Hepatocyte (in vitro differentiated cells): Measurements from ENCODE around the gene ZDHHC13. TPM values are rescaled to one million over a fixed set of nuclear protein-coding genes. Genes with fewer than 3 reads are reported as not detected.

Source experiments
- DNase-seq: peaks from one replicate; pipeline ENCODE4 v3.0.0-alpha.2; 2016; ENCODE audit warnings: low spot score
- H2AFZ ChIP-seq: fragments of 200-600 bp; sonication (generic); 2 replicates; pipeline ENCODE4 v1.6.0; 2016; ENCODE audit warnings: antibody characterized with exemption, mild to moderate bottlenecking
- H3K27ac ChIP-seq: fragments of 200-600 bp; sonication (generic); 2 replicates; pipeline ENCODE4 v1.5.1; 2016; ENCODE audit warnings: mild to moderate bottlenecking
- H3K27me3 ChIP-seq: fragments of 200-600 bp; sonication (generic); 2 replicates; pipeline ENCODE4 v1.6.1; 2016
- H3K36me3 ChIP-seq: fragments of 200-600 bp; sonication (generic); replicated peaks from 2 replicates; pipeline ENCODE4 v1.5.1; 2016; ENCODE audit warnings: low read depth; ENCODE audit not compliant: insufficient read depth
- H3K4me1 ChIP-seq: fragments of 200-600 bp; sonication (generic); 2 replicates; pipeline ENCODE4 v1.5.1; 2016; ENCODE audit warnings: mild to moderate bottlenecking, moderate library complexity; ENCODE audit not compliant: insufficient read depth
- H3K4me2 ChIP-seq: fragments of 200-600 bp; sonication (generic); 2 replicates; pipeline ENCODE4 v1.6.0; 2016
- H3K4me3 ChIP-seq: fragments of 200-600 bp; sonication (generic); 2 replicates; pipeline ENCODE4 v1.5.1; 2016; ENCODE audit warnings: mild to moderate bottlenecking
- H3K79me2 ChIP-seq: fragments of 200-600 bp; sonication (generic); 2 replicates; pipeline ENCODE4 v1.6.0; 2017; ENCODE audit warnings: mild to moderate bottlenecking
- H3K9me2 ChIP-seq: fragments of 200-600 bp; sonication (generic); replicated peaks from 2 replicates; pipeline ENCODE4 v1.6.0; 2017; ENCODE audit warnings: mild to moderate bottlenecking; ENCODE audit not compliant: insufficient read depth
- H3K9me3 ChIP-seq: fragments of 200-600 bp; sonication (generic); 2 replicates; pipeline ENCODE4 v1.5.1; 2016; ENCODE audit warnings: low read depth, mild to moderate bottlenecking
- H4K20me1 ChIP-seq: fragments of 200-600 bp; sonication (generic); 2 replicates; pipeline ENCODE4 v1.6.0; 2016; ENCODE audit warnings: mild to moderate bottlenecking; ENCODE audit not compliant: insufficient read depth, poor library complexity, severe bottlenecking
- CTCF ChIP-seq: fragments of 200-600 bp; sonication (generic); IDR thresholded peaks from 2 replicates; pipeline ENCODE4 v1.5.1; 2016; ENCODE audit warnings: antibody characterized with exemption, mild to moderate bottlenecking; ENCODE audit not compliant: poor library complexity
- EZH2 ChIP-seq: fragments of 200-600 bp; sonication (generic); IDR thresholded peaks from 2 replicates; pipeline ENCODE4 v1.6.1; 2016; ENCODE audit warnings: antibody characterized with exemption, mild to moderate bottlenecking, borderline replicate concordance
- EZH2phosphoT487 ChIP-seq: fragments of 200-600 bp; sonication (generic); IDR thresholded peaks from one replicate; pipeline ENCODE4 v1.6.1; 2018; ENCODE audit warnings: antibody characterized with exemption, mild to moderate bottlenecking, low read depth, moderate library complexity; ENCODE audit not compliant: unreplicated experiment, severe bottlenecking
- WGBS: methylation state at CpG from one replicate; pipeline ENCODE4 v1.1.6; 2016; ENCODE audit warnings: low lambda C conversion rate; ENCODE audit errors: missing lambda C conversion rate; 5-methylcytosine and 5-hydroxymethylcytosine counted together
- polyA plus RNA-seq: library from polyadenylated mRNA; unstranded; fragments of >200 nt; fragmentation: Nextera tagmentation; extraction: Ambion mirVana; gene quantifications from 2 replicates; pipeline ENCODE4 v1.2.1, GENCODE V29; 2016
- total RNA-seq: library from RNA; depleted of rRNA; stranded (reverse); fragments of >200 nt; gene quantifications from 2 replicates; pipeline ENCODE4 v1.2.3, GENCODE V29; 2014

Gene ZDHHC13
- total and polyA plus RNA-seq, 2 experiments from 2014 or later, result 14.6 to 27.1 TPM

GRCh38 chr11:19073454-19074415 is 43.2 kb upstream of the ZDHHC13 start:
- WGBS, result 55% methylated on average over 10 of the region's 10 CpGs
- Histone ChIP-seq H3K79me2 (no peaks in the 10 kb centered on the region), H3K36me3 (no peaks in the 10 kb centered on the region), H3K4me3 (no peak overlapping the region), H3K27me3 (no peaks in the 10 kb centered on the region), H3K4me1 (no peaks in the 10 kb centered on the region), H2AFZ (no peak overlapping the region), H3K9me3 (no peaks in the 10 kb centered on the region), H3K9me2 (no peaks in the 10 kb centered on the region), H3K4me2 (no peak overlapping the region), H3K27ac (no peak overlapping the region), H4K20me1 (no peaks in the 10 kb centered on the region)
- TF ChIP-seq EZH2, result no peak
- no peak for TF ChIP-seq EZH2phosphoT487
- TF ChIP-seq CTCF, result no peak
- no peak for DNase-seq

- no peak for TF ChIP-seq EZH2
- no peaks in the 10 kb centered on the region for H3K79me2 ChIP-seq
- no peak overlapping the region for H3K27ac ChIP-seq
Observed at GRCh38 chr11:19075636-19076035, 41.3 kb upstream of the ZDHHC13 start.

DNA sequence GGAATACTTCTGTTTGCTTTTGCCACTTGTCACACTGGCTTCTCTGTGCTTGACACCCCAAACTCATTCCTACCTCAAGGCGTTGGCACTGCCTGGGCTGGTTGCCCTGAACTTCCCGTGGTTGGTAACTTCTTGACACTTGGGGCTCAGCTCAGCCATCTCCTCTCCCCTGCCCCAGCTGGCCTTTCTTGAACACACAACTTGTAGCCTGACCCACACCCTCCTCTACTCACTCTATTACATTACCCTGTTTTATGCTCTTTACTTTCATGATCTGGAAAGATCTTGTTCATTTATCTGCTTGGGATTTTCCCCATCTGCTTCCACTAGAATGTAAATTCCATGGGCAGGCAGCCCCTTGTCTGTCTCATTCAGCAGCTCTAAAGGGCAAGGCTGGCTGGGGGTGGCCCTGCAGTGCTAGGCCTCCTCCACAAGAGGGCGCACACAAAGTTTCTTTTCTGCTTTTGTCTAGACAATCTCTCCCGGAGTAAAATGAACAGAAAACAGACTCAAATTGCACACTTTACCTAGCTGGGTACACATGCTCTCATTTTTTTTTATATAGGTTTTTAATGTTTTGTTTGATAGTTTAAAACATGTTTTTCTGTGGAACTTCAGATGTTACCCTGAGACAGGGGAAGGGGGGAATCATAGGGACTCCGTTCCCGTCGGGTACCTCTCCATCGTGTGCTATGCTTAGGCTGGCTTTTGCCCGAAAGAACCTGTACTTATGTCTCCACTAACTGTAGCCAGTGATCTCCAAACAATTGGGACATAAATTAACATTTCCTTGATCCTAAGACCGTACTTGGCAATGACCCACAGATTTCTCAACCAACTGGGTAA is 40.0 kb upstream of the ZDHHC13 start:
- Histone ChIP-seq H3K9me2 (no peaks in the 10 kb centered on the region), H3K27ac (no peak overlapping the region), H3K27me3 (no peaks in the 10 kb centered on the region), H3K4me3 (no peak overlapping the region), H2AFZ (no peak overlapping the region), H3K4me1 (no peaks in the 10 kb centered on the region), H3K4me2 (no peak overlapping the region), H3K36me3 (no peaks in the 10 kb centered on the region), H3K9me3 (no peaks in the 10 kb centered on the region), H4K20me1 (no peaks in the 10 kb centered on the region), H3K79me2 (no peaks in the 10 kb centered on the region)
- peak; percentile 89 for TF ChIP-seq CTCF
- TF ChIP-seq EZH2, result no peak
- 63% methylated on average over 10 of the region's 10 CpGs for WGBS
- DNase-seq, result peak; percentile 69

More at GRCh38 chr11:19075636-19076035, 41.3 kb upstream of the ZDHHC13 start:
- 87% methylated on average over 3 of the region's 3 CpGs for WGBS
- H2AFZ ChIP-seq, result no peak overlapping the region
- H4K20me1 ChIP-seq, result no peaks in the 10 kb centered on the region
- no peak for DNase-seq
- H3K36me3 ChIP-seq, result no peaks in the 10 kb centered on the region
- H3K9me3 ChIP-seq, result no peaks in the 10 kb centered on the region
- H3K27me3 ChIP-seq, result no peaks in the 10 kb centered on the region
- H3K4me3 ChIP-seq, result no peak overlapping the region
- H3K9me2 ChIP-seq, result no peaks in the 10 kb centered on the region
- no peaks in the 10 kb centered on the region for H3K4me1 ChIP-seq
- no peak overlapping the region for H3K4me2 ChIP-seq

GRCh38 chr11:19077965-19078364 is 39.0 kb upstream of the ZDHHC13 start:
- Histone ChIP-seq H2AFZ (no peak overlapping the region), H3K79me2 (no peaks in the 10 kb centered on the region), H3K9me3 (no peaks in the 10 kb centered on the region), H4K20me1 (no peaks in the 10 kb centered on the region), H3K27me3 (no peaks in the 10 kb centered on the region), H3K4me3 (no peak overlapping the region), H3K9me2 (no peaks in the 10 kb centered on the region), H3K36me3 (no peaks in the 10 kb centered on the region), H3K4me2 (no peak overlapping the region), H3K4me1 (no peaks in the 10 kb centered on the region), H3K27ac (no peak overlapping the region)
- TF ChIP-seq EZH2phosphoT487 (no peak), EZH2 (no peak), CTCF (no peak)
- no peak for DNase-seq
